MM.1S (cell line): ENCODE measurements around the gene PLCB4.

Source experiments
- DNase-seq: peaks from one replicate; pipeline ENCODE4 v3.0.0-alpha.2; 2015
- H2AFZ ChIP-seq: fragments of 300-600 bp; sonication (generic); 2 replicates; pipeline ENCODE4 v1.6.0; 2016; ENCODE audit warnings: antibody characterized with exemption, low read length
- H3F3A ChIP-seq: fragments of 300-600 bp; sonication (generic); 2 replicates; pipeline ENCODE4 v1.6.1; 2016; ENCODE audit warnings: mild to moderate bottlenecking, antibody characterized with exemption, low read length, moderate library complexity, mixed read lengths; ENCODE audit not compliant: insufficient read depth
- H3K27ac ChIP-seq: fragments of 300-600 bp; sonication (generic); 2 replicates; pipeline ENCODE4 v1.5.1; 2016; ENCODE audit warnings: mild to moderate bottlenecking, low read length
- H3K27me3 ChIP-seq: fragments of 300-600 bp; sonication (generic); replicated peaks from 2 replicates; pipeline ENCODE4 v1.6.0; 2016; ENCODE audit warnings: low read length; ENCODE audit not compliant: insufficient read depth
- H3K36me3 ChIP-seq: fragments of 300-600 bp; sonication (generic); replicated peaks from 2 replicates; pipeline ENCODE4 v1.6.1; 2016; ENCODE audit warnings: mild to moderate bottlenecking, low read length, mixed read lengths; ENCODE audit not compliant: insufficient read depth
- H3K4me1 ChIP-seq: fragments of 300-600 bp; sonication (generic); 2 replicates; pipeline ENCODE4 v1.6.1; 2016; ENCODE audit warnings: low read length, mixed read lengths
- H3K4me2 ChIP-seq: fragments of 300-600 bp; sonication (generic); 2 replicates; pipeline ENCODE4 v1.6.0; 2016; ENCODE audit warnings: low read depth, low read length
- H3K4me3 ChIP-seq: fragments of 300-600 bp; sonication (generic); 2 replicates; pipeline ENCODE4 v1.5.1; 2016; ENCODE audit warnings: low read length, mixed read lengths
- H3K79me2 ChIP-seq: fragments of 300-600 bp; sonication (generic); 2 replicates; pipeline ENCODE4 v1.6.1; 2016; ENCODE audit warnings: mixed run types, low read length, mixed read lengths
- H3K9ac ChIP-seq: fragments of 300-600 bp; sonication (generic); 2 replicates; pipeline ENCODE4 v1.6.1; 2016; ENCODE audit warnings: low read length, mixed read lengths
- H3K9me2 ChIP-seq: fragments of 300-600 bp; sonication (generic); replicated peaks from 2 replicates; pipeline ENCODE4 v1.6.1; 2016; ENCODE audit warnings: mild to moderate bottlenecking, low read length, mixed read lengths; ENCODE audit not compliant: insufficient read depth
- H3K9me3 ChIP-seq: fragments of 300-600 bp; sonication (generic); replicated peaks from 2 replicates; pipeline ENCODE4 v1.6.1; 2016; ENCODE audit warnings: mild to moderate bottlenecking, low read length, mixed read lengths; ENCODE audit not compliant: insufficient read depth
- H4K20me1 ChIP-seq: fragments of 300-600 bp; sonication (generic); 2 replicates; pipeline ENCODE4 v1.6.1; 2016; ENCODE audit warnings: mild to moderate bottlenecking, low read length, moderate library complexity, mixed read lengths; ENCODE audit not compliant: insufficient read depth
- CTCF ChIP-seq: fragments of 300-600 bp; sonication (generic); IDR thresholded peaks from 2 replicates; pipeline ENCODE4 v1.5.1; 2016; ENCODE audit warnings: antibody characterized with exemption, low read length, mixed read lengths
- EZH2 ChIP-seq: fragments of 300-600 bp; sonication (generic); optimal IDR thresholded peaks from 2 replicates; pipeline ENCODE3; 2017; ENCODE audit warnings: low read depth, mild to moderate bottlenecking, antibody characterized with exemption, low read length, mixed read lengths
- EZH2phosphoT487 ChIP-seq: fragments of 300-600 bp; sonication (generic); IDR thresholded peaks from 2 replicates; pipeline ENCODE4 v1.6.1; 2018; ENCODE audit warnings: antibody characterized with exemption, low read length

PLCB4 gene

GRCh38 chr20:9276966-9277468 lies 208.1 kb downstream of the PLCB4 start:
- H3K79me2 ChIP-seq, result no peaks in the 10 kb centered on the region
- no peak for TF ChIP-seq EZH2phosphoT487
- no peak for TF ChIP-seq CTCF
- no peak for TF ChIP-seq EZH2
- H3K9me3 ChIP-seq, result no peaks in the 10 kb centered on the region

GRCh38 chr20:9279918-9280401 lies 211.1 kb downstream of the PLCB4 start:
- no peak for TF ChIP-seq CTCF
- no peak for TF ChIP-seq EZH2phosphoT487
- no peak for TF ChIP-seq EZH2
- Histone ChIP-seq H3K4me1 (no peaks in the 10 kb centered on the region), H3K9me3 (no peaks in the 10 kb centered on the region), H3K4me2 (no peak overlapping the region), H3K9ac (no peak overlapping the region), H3K4me3 (no peak overlapping the region), H3K27me3 (no peaks in the 10 kb centered on the region), H3F3A (no peaks in the 10 kb centered on the region), H3K27ac (no peak overlapping the region), H2AFZ (no peak overlapping the region), H3K36me3 (no peaks in the 10 kb centered on the region), H3K9me2 (no peaks in the 10 kb centered on the region), H4K20me1 (no peaks in the 10 kb centered on the region), H3K79me2 (no peaks in the 10 kb centered on the region)
- no peak for DNase-seq

More at GRCh38 chr20:9276966-9277468, 208.1 kb downstream of the PLCB4 start:
- no peak for DNase-seq
- Histone ChIP-seq H3K4me2 (no peak overlapping the region), H3K4me3 (no peak overlapping the region), H4K20me1 (no peaks in the 10 kb centered on the region), H3K36me3 (no peaks in the 10 kb centered on the region), H3K27ac (no peak overlapping the region), H3K9me2 (no peaks in the 10 kb centered on the region), H3K9ac (no peak overlapping the region), H3F3A (no peaks in the 10 kb centered on the region), H3K27me3 (no peaks in the 10 kb centered on the region), H3K4me1 (no peaks in the 10 kb centered on the region), H2AFZ (no peak overlapping the region)

GRCh38 chr20:9280666-9281065 lies 211.8 kb downstream of the PLCB4 start:
- H2AFZ ChIP-seq, result no peak overlapping the region
- H3K4me1 ChIP-seq, result no peaks in the 10 kb centered on the region
- no peaks in the 10 kb centered on the region for H3K9me2 ChIP-seq
- H3F3A ChIP-seq, result no peaks in the 10 kb centered on the region
- TF ChIP-seq EZH2phosphoT487 (no peak), EZH2 (no peak), CTCF (no peak)
- H3K4me2 ChIP-seq, result no peak overlapping the region
- no peaks in the 10 kb centered on the region for H4K20me1 ChIP-seq
- no peaks in the 10 kb centered on the region for H3K27me3 ChIP-seq
- H3K36me3 ChIP-seq, result no peaks in the 10 kb centered on the region
- H3K9ac ChIP-seq, result no peak overlapping the region
- no peak overlapping the region for H3K4me3 ChIP-seq
- H3K9me3 ChIP-seq, result no peaks in the 10 kb centered on the region
- H3K79me2 ChIP-seq, result no peaks in the 10 kb centered on the region
- DNase-seq, result no peak
- no peak overlapping the region for H3K27ac ChIP-seq
